COLO829 (cell line): ENCODE results near the gene UBE2E2.

ENCODE experiments used
- DNase-seq: peaks from one replicate; pipeline ENCODE4 v3.0.0; 2012; ENCODE audit warnings: low spot score

UBE2E2 gene

DNA sequence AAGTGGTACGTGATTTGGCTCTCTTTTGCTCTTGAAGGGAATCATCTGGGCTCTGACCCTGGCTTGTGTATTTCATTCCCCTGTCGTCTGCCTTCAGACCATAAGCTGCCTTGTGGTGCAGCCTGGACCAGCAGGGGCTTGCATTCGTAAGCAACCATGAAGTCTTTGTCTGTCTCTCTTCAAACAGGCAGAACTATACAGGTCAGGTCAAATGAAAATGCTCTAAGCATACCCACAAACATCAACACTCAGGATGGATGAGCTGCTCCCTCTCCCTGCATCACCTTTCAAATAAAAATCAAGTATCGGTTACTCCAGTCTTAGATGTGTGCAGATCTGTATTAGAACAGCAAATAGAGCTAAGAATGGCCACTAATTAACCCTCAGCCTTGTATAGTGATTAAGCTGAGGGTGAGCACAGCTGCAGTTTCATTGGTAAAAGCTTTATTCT, 334.0 kb downstream of the UBE2E2 start:
- DNase-seq: no peak

DNA sequence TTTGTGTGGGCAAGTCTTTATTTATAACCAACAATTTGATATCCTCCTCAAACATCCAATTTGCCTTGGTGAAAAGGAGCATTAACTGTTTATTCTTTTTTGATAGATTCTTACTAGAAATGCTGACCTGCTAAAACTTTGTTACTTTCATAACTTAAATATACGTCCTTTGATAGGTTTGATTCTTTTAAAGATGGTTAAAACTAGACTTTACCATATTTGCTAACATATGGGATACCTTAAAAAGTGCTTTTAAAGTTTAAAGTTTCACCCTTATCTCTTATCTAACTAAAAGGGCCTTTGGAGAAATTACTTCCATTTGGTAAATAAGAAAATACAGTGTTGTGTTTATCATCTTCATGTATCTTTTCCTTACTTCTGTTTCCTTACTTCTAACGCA, 336.1 kb downstream of the UBE2E2 start:
- DNase-seq: no peak

DNA sequence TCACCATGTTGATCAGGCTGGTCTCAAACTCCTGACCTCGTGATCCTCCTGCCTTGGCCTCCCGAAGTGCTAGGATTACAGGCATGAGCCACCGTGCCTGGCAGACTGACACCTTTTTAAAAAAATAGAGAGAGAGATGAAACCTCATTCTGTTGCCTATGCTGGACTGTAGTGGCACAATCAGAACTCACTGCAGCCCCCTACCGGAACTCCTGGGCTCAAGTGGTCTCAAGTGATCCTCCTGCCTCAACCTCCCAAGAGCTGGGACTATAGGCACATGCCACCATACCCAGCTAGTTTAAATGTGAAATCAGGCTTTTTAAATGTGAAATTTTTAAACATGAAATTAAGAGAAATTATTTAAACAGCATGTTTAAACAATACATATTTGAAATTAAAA, 337.5 kb downstream of the UBE2E2 start:
- DNase-seq: no peak

DNA sequence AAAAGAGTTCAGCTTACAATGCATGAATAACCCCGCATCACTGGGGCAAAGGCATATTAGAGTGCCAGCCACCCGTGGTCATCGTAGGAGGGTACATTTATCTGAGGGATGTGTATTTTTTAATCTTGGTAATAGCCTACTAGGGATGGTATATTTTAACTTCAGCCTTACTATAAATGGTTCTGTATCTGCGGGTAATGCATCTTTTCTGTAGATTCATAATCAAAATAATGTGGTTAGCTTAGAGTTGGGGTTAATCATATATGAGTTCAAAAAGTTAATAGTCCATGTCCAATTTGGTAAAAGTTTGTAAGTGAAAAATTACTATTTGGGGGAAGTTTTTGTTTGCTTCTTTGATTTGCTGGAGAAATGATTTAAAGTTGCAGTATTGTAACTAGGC, 339.0 kb downstream of the UBE2E2 start:
- no peak for DNase-seq

DNA sequence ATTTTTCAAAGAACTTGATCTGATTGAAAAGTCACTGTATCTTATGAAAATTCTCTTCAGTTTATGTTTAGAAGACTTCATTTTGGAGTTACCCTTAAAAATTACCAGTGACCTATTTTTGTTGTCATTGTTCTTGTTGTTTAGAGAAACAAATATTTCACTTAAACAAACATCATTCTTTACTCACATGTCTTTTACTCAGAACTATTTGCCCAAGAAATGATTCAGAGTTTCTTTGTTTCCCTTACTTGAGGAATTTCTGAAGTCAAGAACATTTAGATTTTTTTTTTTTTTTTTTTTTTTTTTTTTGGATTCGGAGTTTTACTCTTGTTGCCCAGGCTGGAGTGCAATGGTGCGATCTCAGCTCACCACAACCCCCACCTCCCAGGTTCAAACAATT, 343.1 kb downstream of the UBE2E2 start:
- DNase-seq: no peak

DNA sequence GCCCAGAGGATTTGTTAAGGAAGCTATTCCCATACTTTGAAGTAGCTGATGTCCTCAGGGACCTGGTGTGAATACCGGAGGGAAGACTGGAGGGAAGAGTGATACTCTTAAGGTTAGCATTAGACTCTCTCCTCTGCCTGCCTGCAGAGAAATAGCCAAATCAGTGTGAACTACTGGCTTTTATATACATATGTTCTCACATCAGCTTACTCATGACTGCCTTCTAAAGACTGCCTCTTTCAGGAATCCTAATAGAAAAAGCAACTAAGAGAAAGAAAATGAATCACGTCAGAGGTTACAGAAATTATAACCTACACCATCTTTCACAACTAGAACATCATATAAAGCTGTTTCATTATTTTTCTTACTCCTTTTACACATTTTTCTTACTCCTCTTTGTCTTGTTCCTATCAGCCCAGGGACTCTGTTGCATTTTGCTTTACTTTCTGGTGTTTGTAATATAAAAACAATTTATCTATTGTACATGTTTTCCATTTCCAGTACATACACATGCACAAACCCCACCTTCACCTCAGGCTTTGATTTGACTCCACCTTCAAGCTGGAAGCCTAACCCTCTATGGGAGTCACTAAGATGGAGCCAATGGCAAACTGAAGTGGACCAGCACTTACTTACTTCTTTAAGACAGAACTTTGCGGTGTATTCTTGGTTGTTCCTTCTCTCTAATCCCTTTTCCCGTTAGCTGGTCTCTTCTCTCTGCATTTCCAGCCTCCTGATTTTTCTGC, 345.0 kb downstream of the UBE2E2 start:
- no peak for DNase-seq

DNA sequence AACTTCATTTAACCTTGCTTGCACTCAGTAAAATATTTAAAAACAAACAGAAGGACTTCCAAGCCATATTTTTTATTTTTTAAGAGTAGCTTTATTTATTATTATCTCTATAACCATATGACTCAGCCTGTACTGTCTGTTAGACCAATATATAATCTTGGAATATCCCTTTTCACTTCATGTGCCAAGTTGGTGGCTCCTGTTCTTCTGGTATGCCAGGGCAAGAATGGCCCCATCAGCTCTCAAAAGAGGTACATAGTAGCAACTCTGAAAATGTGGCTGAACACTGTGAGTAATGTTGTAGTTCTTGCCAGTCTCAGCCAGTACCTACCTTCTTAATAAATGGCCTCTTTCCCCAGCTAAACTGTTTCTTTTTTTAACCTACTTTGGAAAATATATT, 345.6 kb downstream of the UBE2E2 start:
- DNase-seq: no peak

DNA sequence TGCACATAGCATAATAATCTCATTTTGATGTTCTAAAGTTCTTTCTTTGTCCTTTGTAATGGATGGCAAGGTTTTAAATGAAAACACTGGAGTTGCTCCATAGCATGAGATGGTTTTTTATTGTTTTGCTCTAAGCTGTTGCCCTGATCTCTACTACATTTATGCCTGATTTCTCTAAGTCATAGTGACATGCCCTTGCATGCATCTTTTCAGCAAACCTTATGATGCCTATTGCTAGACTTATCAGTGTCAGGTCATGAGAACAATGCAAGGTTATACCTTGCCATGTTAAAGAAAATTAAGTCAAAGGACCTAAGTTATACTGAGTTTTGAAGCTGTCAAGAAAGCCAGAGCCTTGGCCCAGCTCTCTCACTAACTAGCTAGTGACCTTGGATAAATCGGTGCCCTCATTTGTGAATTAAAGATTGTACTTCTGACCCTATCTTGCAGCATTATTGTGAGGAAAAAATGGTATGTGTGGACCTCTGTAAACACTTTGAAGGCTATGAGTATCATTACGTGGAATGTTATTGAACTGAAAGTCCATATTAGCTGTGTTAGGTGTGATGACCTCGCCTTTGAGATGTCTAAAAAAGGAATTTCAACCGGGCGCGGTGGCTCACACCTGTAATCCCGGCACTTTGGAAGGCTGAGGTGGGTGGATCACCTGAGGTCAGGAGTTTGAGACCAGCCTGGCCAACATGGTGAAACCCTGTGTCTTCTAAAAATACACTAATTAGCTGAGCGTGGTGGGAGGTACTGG, 346.2 kb downstream of the UBE2E2 start:
- DNase-seq: no peak

DNA sequence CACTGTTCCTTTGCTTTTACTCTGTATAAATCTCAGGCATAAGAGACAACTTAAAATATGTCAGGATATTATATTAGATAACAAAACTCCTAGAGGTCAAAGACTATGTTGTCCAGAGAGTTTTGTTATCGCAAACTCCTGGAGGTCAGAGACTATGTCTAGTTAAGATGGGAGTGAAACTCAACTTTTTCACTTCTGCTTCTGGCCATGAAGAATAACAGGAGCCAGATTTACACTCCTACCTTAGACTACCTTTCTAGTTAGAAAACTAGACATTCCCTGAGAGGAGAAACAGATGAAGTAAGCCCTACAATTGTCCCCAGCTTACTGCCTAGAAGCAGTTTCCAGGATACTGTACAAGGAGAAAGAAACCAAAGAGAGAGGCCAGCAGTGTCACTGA, 347.3 kb downstream of the UBE2E2 start:
- DNase-seq: no peak

DNA sequence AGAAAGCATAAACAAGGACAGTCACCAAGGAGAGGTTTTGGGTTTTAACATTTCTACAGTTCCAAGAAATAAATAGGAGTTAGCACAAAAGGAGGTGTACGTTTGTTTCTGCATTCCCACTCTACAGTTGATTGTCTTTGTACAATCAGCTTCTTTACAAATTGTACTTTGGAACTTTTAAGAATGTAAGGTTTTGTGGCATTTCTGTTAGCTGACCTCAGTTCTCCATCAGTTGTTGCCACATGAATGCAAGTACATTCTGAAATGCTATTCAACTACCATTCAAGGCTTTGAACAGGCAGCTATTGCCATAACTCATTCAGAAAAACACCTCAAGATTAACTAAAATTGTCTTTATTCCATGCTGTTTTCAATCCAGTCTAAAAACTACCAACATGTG, 349.4 kb downstream of the UBE2E2 start:
- DNase-seq: no peak

DNA sequence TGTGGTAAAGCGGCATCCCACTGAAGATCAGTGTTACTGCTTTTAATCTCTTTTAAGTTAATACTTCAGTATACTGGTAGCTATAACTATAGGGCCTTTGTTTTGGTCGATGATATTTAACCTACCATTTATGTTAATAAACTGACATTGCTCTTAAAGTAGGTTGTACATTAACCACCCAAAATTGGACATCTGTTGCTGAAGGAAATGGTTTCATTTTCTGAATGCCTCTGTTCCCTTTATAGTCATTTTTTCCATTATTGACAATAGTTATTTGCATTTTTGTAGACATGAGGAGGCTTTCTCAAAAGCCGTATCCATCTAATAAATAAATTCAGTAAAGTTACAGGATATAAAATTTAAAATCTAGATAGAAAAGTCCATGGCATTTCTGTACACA, 350.2 kb downstream of the UBE2E2 start:
- no peak for DNase-seq

DNA sequence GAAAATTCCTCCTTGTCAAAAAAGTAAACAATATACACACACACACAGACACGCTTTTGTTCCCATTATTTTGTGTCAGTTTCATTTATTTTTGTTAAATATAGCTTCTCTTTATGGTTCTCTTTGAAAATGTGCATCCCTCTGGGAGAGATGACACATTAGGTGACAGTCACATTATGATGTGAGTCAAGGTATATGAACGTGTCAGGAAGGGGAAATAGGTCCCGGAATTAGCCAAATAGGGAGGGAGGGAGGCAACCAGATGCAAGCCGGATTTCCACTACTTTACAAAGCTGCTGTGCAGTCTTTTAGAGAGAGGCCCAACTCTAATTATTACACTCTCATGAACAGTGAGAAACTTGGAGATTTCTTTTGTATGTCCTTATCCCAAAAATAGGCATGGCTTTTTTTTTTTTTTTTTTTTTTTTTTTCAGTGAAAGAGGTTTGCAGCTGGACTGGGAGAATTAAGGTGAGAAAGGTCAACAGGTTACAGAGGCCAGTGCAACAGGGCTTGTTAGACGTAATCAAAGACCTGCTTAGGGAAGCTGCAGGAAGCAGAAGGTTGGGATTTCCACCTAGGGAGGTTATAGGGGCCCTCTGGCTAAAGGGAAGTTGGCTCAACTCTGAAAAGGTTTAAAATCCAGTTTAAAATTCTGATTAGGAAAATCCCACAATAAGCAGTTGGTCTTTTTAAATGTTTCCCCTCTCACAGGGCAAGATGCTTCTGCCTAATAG, 362.1 kb downstream of the UBE2E2 start:
- no peak for DNase-seq

DNA sequence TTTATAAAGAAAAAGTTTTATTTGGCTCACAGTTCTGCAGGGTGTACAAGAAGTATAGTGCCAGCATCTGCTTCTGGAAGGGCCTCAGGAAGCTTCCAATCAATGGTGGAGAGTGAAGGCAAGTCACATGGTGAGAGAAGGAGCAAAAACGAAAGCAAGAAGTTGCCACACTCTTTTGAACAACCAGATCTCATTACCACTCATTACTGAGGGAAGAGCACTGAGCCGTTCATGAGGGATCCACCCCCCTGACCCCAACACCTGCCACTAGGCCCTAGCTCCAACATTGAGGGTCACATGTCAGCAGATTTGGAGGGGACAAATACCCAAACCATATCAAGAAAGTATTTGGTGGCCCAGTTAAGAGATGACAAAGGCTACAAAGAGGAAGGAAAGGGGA, 363.4 kb downstream of the UBE2E2 start:
- no peak for DNase-seq

DNA sequence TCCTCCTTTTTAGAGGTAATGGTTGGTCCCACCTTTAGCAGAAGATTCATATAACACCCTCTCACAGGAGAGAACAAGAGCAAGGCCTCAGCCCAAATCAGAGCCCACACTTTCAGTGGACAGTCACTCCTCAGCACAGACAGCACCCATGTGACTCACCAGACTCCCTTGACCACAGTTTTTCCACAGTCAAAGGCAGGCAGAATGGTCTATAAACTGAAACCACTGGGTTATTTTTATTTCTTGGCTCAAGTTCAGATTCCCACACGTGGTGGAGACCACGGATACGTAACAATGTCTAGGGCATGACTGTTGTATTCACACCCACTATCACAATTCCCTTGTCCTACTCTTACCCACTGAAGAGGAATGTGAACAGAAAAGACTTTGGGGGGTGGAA, 364.8 kb downstream of the UBE2E2 start:
- DNase-seq: peak; percentile 10

DNA sequence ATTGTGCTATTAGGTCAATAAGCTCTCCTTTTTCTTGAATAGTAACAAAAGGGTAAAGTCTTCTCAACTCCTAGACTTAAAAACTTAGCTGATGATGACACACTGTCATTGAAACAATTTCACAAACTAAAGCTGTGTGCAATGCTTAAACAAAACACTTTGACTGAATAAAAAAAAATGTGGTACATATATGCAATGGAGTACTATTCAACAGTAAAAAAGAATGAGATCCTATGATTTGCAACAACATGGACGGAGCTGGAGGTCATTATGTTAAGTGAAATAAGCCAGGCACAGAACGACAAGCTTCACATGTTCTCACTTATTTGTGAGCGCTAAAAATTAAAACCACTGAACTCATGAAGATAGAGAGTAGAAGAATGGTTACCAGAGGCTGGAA, 370.7 kb downstream of the UBE2E2 start:
- DNase-seq: no peak

DNA sequence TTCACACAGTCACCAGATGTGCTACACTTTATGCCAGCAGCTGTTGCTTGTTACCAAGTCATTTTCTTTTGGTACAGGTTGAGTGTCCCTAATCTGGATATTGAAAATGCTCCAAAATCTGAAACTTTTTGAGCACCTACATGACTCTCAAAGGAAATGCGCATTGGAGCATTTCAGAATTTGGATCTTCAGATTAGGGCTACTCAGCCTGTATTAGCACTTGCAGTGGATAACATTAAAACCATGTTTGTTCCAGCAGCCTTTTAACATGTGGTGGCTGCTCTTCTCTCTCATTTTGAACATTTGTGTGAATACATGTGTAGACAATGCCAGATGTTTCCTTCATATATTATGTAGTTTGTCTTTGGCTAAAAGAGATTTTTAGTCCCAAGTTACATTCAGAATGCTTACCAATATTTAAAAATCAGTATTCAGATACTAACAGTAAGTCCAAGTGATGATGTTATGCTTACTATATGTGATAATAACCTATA, 371.7 kb downstream of the UBE2E2 start:
- DNase-seq: no peak

DNA sequence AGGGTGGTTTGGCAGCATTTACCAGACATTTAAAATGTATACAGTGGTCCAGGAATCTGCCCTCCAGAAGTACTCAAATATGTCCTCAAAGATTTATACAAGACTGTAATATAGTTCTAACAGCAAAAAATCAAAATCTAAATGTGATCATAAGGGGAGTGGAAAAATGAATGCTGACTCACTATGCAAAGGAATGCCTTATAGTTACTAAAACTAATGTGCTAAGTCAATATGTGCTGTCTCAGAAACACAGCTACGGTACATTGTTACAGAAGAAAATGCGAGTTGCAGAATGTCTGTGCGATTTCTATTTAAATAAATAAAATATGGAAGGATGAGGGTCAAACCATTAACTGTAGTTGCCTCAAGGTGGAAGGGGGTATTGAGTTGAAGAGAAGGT, 372.6 kb downstream of the UBE2E2 start:
- DNase-seq: no peak

DNA sequence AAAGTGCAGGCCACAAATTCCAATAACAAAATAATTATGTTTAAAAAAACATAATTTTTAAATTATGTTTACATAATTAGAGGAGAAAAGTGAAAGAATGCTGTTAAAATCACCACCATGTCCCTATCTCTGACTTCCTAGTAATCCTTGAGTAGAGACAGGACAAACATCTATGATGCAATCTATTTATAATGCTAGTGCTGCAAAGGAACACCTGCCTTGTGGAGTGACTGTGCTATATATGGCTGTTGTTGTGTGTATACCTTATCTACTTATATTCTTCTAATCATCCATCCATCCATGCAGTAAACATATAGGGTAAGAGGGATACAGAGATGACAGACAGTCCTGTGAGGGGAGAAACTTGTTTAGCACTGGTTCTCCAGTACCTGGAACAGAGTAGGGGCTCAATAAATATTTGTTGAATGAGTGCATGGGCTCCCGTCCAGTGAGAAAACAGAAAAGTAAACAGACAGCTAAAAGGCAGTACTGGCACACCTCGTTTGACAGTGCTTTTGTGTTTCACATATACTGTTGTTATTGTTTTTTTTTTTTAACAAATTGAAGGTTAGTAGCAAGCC, 373.3 kb downstream of the UBE2E2 start:
- DNase-seq: no peak

DNA sequence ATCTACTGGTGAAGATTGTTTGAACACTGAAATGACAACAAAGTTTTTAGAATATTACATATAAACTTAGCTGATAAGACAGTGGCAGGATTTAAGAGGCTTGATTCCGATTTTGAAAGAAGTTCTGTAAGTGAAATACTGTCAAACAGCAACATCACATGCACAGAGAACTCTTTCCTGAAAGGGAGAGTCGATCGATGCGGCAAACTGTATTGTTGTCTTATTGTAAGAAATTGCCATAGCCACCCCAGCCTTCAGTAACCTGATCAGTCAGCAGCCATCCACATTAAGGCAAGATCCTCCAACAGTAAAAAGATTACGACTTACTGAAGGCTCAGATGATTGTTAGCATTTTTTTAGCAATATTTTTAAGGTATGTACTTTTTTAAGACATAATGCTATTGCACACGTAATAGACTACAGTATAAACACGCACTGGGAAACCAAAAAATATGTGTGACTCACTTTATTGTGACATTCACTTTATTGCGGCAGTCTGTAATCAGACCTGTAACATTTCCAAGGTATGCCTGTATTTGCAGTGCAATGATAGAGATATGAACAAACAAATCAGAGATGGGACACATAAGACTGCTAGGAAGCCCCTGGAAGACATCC, 377.1 kb downstream of the UBE2E2 start:
- DNase-seq: no peak

DNA sequence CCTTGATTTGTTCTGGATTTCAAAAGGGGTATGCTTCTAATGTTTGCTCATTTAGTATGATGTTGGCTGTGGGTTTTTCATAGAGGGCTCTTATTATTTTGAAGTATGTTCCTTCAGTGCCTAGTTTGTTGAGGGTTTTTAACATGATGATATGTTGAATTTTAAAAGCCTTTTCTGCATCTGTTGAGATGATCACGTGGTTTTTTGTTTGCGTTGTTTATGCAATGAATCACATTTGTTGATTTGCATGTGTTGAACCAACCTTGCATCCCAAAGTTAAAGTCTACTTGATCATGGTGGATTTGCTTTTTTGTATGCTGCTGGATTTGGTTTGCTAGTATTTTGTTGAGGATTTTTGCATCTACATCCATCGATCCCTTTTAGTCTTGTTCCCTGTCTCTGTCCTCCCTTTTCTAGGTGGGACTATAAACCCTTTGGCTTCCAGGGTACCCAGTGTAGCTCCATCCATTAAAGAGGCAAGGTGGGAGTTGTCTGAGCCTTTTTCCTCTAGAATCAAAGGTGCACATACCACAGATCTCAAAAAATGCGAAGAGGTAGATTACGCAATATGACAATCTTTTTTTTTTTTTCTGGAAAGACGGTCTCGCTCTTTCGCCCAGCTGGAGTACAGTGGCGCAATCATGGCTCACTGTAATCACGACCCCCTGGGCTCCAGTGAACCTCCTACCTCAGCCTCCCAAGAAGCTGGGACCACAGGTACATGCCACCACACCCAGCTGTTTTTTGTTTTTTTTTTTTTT, 381.0 kb downstream of the UBE2E2 start:
- DNase-seq: no peak

DNA sequence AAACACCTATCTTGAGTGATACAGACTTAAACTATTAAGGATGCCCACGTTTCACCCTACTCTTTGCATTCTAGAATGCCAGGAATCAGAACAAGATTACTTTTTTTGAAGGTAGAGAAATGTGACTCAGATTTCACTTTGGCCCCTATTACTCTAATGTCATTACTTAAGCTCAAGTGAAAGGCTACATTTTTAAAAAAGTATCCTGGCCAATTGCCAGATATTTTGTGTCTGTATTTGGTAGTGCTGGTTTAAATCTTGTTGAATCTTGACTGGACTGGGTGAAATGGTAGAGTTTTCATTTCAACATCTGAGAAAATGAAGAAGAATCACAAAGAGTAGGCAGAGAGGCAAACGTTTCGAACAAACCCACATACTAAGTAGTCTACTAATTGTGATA, 384.4 kb downstream of the UBE2E2 start:
- DNase-seq: no peak
